Ovary (tissue), 9 donors: Measurements from ENCODE around the gene AFG1L. TPM values are rescaled to one million over a fixed set of nuclear protein-coding genes. Genes with fewer than 3 reads are reported as not detected.
"Not testable (repeated sequence)": the region's sequence is repeated elsewhere in the genome, so short reads cannot be mapped to it uniquely, and the experiment has no call there.

Experiments
- DNase-seq, 5 donors: peaks; one replicate each; pipeline ENCODE4 v3.0.0-alpha.2; 2019 to 2020
- H3K27ac ChIP-seq, 2 donors: fragments of 200-600 bp; one replicate each; pipeline versions ENCODE4 v1.5.1 to v1.8.0; 2019 to 2022
- H3K27me3 ChIP-seq: fragments of 200-600 bp; one replicate; pipeline ENCODE4 v1.8.0; 2022
- H3K36me3 ChIP-seq: fragments of 200-600 bp; sonication (generic); one replicate; pipeline ENCODE4 v1.5.1; 2019
- H3K4me1 ChIP-seq: one replicate; pipeline ENCODE4 v1.8.1; 2013; ENCODE audit warnings: mild to moderate bottlenecking, moderate library complexity; ENCODE audit not compliant: insufficient read depth
- H3K4me3 ChIP-seq: fragments of 200-600 bp; sonication (generic); one replicate; pipeline ENCODE4 v1.5.1; 2017
- H3K9me3 ChIP-seq, 2 donors: fragments of 200-600 bp in 1 of 2; sonication (generic) in 1 of 2; one replicate each; pipeline versions ENCODE4 v1.5.1 to v1.8.1; 2013 to 2019; ENCODE audit warnings: mild to moderate bottlenecking in 1 of 2, moderate library complexity in 1 of 2
- EP300 ChIP-seq: sonication (generic); formaldehyde crosslinking; IDR thresholded peaks from one replicate; pipeline ENCODE4 v1.6.1; 2017; ENCODE audit warnings: antibody characterized with exemption
- POLR2A ChIP-seq: fragments of 450-650 bp; IDR thresholded peaks from one replicate; pipeline ENCODE4 v1.6.1; 2017; ENCODE audit warnings: antibody characterized with exemption, mild to moderate bottlenecking, moderate library complexity
- WGBS, 3 donors: extraction: QIAGEN DNeasy Blood & Tissue Kit in 1 of 3; methylation state at CpG; one replicate each; pipeline versions ENCODE4 v1.1.5 to v1.1.7; 2013 to 2017; 5-methylcytosine and 5-hydroxymethylcytosine counted together
- intact Hi-C, 4 donors: fragments of 100-400 bp; cut with DNase I; formaldehyde crosslinking; loops; one replicate each; pipeline versions ENCODE4 v1.11.0 to v1.15.1; 2022 to 2023
- polyA plus RNA-seq, 2 donors: library from polyadenylated mRNA; stranded (reverse); fragments of 200-250 nt in 1 of 2; fragments of 350-450 nt in 1 of 2; fragmentation: Illumina TruSeq in 1 of 2; extraction: RNeasy Lipid Tissue Mini Kit (QIAGEN cat#74804) in 1 of 2; gene quantifications; one replicate each; pipeline ENCODE4 v1.2.3, GENCODE V29; 2013 to 2014
- total RNA-seq, 7 donors: library from RNA; depleted of rRNA in 2 of 7; stranded (reverse); fragments of >200 nt in 2 of 7; fragmentation: NEBNext Ultra II Directional in 3 of 7; extraction: Animal tissue kit (Norgen Biotek cat#: 25700) in 3 of 7; gene quantifications; one replicate each; pipeline versions ENCODE4 v1.1.0 to v1.2.4, GENCODE V29; 2016 to 2023
- TF ChIP-seq, protein P1 (sequence below), 3 donors: fragments of 450-650 bp in 2 of 3; fragments of 200-600 bp in 1 of 3; IDR thresholded peaks; one replicate each; pipeline versions ENCODE4 v1.5.1 to v1.8.0; 2016 to 2022; ENCODE audit warnings: antibody characterized with exemption in 3 of 3, mild to moderate bottlenecking in 1 of 3
- donor health status: DM: no; HTN: no; CAD: no; lungs with moderate emphysema.
- donor health status: DM: no; HTN: no; CAD: no.
- donor health status: Bipolar disorder and iron deficiency.
- donor health status: DM: yes; HTN: yes; CAD: no.
- donor health status: DM: no; HTN: no; CAD: no.
- donor health status: DM: yes; HTN: yes; CAD: no.

The AFG1L gene
- total and polyA plus RNA-seq, 9 donors = 1.2 to 7.6 (median 5.7) TPM

DNA sequence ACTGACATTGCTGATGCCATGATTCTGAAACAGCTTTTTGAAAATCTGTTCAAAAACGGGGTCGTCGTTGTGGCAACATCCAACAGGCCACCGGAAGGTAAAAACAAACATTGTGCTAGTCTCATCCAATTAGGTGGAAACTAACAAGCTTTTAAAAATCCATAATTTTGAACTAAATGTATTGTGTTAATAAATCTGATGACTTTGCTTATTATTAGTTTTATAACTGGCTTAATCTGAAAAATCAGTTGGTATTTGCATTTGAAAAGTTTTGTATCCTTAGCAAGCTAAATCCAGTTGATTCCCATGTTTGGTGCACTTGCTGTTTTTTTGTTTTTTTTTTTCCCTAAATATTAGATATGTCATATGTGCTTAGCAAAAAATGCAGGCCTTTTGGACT is 71.4 kb downstream of the AFG1L start:
- Histone ChIP-seq H3K27me3 (no peaks in the 10 kb centered on the region), H3K4me3 (no peak overlapping the region), H3K9me3 (no peaks in the 10 kb centered on the region), H3K27ac (no peak overlapping the region), H3K36me3 (no peaks in the 10 kb centered on the region), H3K4me1 (no peaks in the 10 kb centered on the region)
- 93 to 96% (median 96%) methylated on average over 4 of the region's 4 CpGs for WGBS, 3 donors
- intact Hi-C loops = no loop called here
- DNase-seq = no peak
- TF ChIP-seq POLR2A (no peak), EP300 (no peak)
- TF ChIP-seq, protein P1, sequence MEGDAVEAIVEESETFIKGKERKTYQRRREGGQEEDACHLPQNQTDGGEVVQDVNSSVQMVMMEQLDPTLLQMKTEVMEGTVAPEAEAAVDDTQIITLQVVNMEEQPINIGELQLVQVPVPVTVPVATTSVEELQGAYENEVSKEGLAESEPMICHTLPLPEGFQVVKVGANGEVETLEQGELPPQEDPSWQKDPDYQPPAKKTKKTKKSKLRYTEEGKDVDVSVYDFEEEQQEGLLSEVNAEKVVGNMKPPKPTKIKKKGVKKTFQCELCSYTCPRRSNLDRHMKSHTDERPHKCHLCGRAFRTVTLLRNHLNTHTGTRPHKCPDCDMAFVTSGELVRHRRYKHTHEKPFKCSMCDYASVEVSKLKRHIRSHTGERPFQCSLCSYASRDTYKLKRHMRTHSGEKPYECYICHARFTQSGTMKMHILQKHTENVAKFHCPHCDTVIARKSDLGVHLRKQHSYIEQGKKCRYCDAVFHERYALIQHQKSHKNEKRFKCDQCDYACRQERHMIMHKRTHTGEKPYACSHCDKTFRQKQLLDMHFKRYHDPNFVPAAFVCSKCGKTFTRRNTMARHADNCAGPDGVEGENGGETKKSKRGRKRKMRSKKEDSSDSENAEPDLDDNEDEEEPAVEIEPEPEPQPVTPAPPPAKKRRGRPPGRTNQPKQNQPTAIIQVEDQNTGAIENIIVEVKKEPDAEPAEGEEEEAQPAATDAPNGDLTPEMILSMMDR (IDR thresholded peaks at IDR 0.05) = no peak

GRCh38 chr6:108368431-108369030 is 73.7 kb downstream of the AFG1L start:
- Histone ChIP-seq H3K27ac (no peak overlapping the region), H3K4me1 (no peaks in the 10 kb centered on the region), H3K27me3 (no peaks in the 10 kb centered on the region), H3K9me3 (no peaks in the 10 kb centered on the region), H3K36me3 (no peaks in the 10 kb centered on the region), H3K4me3 (no peak overlapping the region)
- TF ChIP-seq, protein P1 (IDR thresholded peaks at IDR 0.05) = no peak
- TF ChIP-seq EP300 = no peak
- TF ChIP-seq POLR2A = no peak
- 84 to 91% (median 89%) methylated on average over 3 of the region's 3 CpGs for WGBS, 3 donors
- no peak for DNase-seq
- intact Hi-C loops = no loop called here

DNA sequence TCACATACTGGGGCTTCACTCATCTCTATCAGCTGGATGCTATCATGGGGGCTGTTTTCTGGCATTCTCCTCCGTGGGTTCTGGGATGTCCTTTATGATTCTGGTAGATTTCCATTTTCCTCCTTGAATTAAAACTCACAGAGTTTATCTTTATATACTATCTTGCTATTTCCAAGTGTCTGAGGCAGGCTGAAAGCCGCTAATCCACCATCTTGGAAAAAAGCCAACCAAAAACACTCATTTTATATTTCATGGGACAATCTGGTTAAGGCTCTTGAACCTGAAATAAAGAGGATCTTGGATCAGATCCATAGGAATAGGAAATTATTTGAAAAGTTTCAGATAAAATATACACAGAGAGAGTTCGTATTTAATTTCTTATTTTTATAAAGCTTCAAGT is 86.0 kb downstream of the AFG1L start:
- Histone ChIP-seq H3K4me3 (no peak overlapping the region), H3K27me3 (no peaks in the 10 kb centered on the region), H3K36me3 (no peaks in the 10 kb centered on the region), H3K4me1 (no peaks in the 10 kb centered on the region), H3K27ac (no peak overlapping the region), H3K9me3 (no peaks in the 10 kb centered on the region)
- no peak for DNase-seq
- TF ChIP-seq, protein P1 (IDR thresholded peaks at IDR 0.05) = no peak
- no peak for TF ChIP-seq EP300
- intact Hi-C loops = no loop called here
- 81 to 87% (median 87%) methylated on average over 3 of the region's 3 CpGs for WGBS, 3 donors

DNA sequence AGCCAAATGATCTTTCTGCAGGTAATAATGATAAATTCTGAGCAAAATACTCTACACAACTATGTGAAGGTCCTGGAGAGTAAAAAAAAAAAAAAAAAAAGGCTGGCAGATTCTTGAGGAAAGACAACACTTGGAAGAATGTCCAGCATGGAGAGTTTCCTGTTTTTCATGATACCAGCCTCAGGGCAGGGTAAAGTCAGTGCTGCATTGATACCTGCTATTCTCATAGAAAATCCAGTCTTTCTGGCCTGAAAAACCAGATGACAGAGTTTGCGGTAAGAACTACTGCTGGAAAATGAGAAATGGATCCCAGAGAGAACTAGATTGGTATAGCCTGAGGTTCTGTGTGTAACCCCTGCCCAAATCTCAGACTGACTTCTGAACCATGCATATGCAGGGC is 89.1 kb downstream of the AFG1L start:
- 96 to 100% (median 98%) methylated on average over 1 of the region's 1 CpG for WGBS, 3 donors
- intact Hi-C loops = no loop called here
- H3K4me3 ChIP-seq = no peak overlapping the region
- H3K4me1 ChIP-seq = no peaks in the 10 kb centered on the region
- H3K27ac ChIP-seq = no peak overlapping the region
- H3K27me3 ChIP-seq = no peaks in the 10 kb centered on the region
- no peaks in the 10 kb centered on the region for H3K9me3 ChIP-seq
- DNase-seq = no peak
- no peaks in the 10 kb centered on the region for H3K36me3 ChIP-seq
- TF ChIP-seq EP300 (no peak), POLR2A (no peak)
- TF ChIP-seq, protein P1 (IDR thresholded peaks at IDR 0.05) = no peak

- WGBS, 3 donors = 87 to 91% (median 89%) methylated on average over 4 of the region's 4 CpGs
- not testable (repeated sequence) for H3K27ac ChIP-seq
These were observed 94.3 kb downstream of the AFG1L start for GRCh38 chr6:108389190-108389589.

More at GRCh38 chr6:108389190-108389589, 94.3 kb downstream of the AFG1L start:
- H3K9me3 ChIP-seq, H3K36me3 ChIP-seq, intact Hi-C loops, DNase-seq, H3K4me3 ChIP-seq, H3K4me1 ChIP-seq, H3K27me3 ChIP-seq: not testable (repeated sequence)
